GM21619 (cell line): ENCODE data around the gene ANAPC2.

Source experiments
- ATAC-seq: cut with Tn5 transposase; IDR thresholded peaks from one replicate; pipeline ENCODE4 v1.9.1; 2021; ENCODE audit not compliant: unreplicated experiment

The ANAPC2 gene, protein sequence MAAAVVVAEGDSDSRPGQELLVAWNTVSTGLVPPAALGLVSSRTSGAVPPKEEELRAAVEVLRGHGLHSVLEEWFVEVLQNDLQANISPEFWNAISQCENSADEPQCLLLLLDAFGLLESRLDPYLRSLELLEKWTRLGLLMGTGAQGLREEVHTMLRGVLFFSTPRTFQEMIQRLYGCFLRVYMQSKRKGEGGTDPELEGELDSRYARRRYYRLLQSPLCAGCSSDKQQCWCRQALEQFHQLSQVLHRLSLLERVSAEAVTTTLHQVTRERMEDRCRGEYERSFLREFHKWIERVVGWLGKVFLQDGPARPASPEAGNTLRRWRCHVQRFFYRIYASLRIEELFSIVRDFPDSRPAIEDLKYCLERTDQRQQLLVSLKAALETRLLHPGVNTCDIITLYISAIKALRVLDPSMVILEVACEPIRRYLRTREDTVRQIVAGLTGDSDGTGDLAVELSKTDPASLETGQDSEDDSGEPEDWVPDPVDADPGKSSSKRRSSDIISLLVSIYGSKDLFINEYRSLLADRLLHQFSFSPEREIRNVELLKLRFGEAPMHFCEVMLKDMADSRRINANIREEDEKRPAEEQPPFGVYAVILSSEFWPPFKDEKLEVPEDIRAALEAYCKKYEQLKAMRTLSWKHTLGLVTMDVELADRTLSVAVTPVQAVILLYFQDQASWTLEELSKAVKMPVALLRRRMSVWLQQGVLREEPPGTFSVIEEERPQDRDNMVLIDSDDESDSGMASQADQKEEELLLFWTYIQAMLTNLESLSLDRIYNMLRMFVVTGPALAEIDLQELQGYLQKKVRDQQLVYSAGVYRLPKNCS

DNA sequence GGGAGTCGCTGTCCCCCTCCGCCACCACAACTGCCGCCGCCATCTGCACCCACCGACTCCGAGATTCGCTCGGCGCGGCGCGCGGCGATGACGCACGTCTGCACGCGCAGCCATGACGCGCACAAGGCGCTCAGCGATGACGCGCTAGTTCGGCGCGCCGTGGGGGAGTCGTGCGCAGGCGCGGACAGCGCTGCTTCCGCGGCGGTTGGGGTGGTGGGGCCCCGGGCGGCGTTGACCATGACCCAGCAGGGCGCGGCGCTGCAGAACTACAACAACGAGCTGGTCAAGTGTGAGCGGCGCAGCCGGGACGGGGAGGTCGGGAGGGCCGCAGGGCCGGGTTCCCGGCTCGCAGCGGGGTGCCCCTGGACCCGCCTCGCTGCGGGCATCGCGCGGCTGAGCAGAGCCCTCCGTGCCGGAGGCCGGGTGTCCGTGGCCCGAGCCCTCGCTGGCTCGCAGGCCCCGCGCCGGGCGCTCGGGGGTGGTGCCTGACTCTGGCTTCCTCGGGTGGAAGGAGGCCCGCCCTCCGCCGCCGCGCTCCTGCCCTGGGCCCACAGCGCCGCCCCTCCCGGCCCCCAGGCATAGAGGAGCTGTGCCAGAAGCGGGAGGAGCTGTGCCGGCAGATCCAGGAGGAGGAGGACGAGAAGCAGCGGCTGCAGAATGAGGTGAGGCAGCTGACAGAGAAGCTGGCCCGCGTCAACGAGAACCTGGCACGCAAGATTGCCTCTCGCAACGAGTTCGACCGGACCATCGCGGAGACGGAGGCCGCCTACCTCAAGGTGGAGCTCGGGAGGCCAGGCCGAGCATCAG lies at the start of gene ANAPC2, which contains the start of gene SSNA1:
TSS of gene ANAPC2 (minus strand) at position 71 of the 807 bp plus-strand sequence. CDS start at position 43, 28 bp downstream.
TSS of gene SSNA1 (plus strand) at position 187 of the 807 bp plus-strand sequence. CDS start at position 238, 51 bp downstream.
- ATAC-seq: peak; percentile 66

DNA sequence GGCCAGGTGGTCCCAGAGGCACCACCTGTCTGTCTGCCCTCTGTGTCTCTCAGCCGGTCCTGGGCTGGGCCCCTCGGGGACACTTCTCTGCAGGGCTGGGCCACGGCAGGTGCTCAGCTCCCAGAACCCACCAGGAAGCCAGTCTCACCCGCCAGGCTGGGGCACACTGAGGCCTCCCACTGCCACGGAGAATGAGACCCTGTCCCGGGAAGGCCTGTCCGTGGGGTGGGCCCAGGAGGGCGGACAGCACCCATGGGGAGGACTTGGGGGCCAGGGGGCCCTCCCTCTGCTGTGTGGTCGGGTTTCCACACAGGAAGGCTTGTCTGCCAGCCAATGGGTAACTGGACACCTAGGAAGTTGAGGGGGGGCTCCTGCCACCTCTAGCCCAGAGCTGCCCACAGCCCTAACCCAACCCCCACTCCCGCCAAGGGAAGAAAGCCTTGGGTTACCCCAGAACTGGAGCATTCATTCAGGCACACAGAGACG lies 48.6 kb upstream of the ANAPC2 start:
- no peak for ATAC-seq

DNA sequence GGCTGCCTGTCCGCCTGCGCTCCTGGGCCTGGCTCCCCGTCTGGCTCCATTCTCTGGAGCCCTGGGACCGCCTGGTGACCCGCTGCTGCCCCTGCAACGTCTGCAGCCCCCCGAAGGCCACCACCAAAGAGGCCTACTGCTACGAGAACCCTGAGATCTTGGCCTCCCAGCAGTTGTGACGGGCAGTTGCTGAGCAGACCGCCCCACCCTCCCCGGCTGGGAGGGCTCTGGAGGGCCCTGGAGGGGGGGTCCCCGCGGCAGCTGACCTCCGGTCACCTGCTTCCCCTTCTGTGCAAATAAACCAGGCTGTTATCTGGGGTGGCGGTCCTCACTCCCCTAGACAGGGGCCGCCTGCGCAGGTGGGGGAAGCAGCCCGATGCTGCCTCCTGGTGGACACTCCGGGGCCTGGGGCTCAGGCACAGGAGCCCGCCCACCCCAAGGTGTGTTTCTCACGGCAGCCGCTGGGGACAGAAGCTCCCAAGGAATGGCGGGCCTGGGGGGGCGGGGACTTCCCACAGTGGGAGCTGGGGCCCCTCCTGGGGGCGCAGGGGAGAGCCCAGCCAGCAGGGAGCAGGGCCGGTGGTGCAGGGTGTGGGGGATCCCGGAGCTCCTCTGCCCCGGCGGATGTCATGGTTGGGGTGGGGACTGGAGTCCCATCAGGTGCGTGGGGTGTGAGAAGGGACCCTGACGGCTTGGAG lies 48.0 kb upstream of the ANAPC2 start:
- peak; percentile 22 for ATAC-seq

DNA sequence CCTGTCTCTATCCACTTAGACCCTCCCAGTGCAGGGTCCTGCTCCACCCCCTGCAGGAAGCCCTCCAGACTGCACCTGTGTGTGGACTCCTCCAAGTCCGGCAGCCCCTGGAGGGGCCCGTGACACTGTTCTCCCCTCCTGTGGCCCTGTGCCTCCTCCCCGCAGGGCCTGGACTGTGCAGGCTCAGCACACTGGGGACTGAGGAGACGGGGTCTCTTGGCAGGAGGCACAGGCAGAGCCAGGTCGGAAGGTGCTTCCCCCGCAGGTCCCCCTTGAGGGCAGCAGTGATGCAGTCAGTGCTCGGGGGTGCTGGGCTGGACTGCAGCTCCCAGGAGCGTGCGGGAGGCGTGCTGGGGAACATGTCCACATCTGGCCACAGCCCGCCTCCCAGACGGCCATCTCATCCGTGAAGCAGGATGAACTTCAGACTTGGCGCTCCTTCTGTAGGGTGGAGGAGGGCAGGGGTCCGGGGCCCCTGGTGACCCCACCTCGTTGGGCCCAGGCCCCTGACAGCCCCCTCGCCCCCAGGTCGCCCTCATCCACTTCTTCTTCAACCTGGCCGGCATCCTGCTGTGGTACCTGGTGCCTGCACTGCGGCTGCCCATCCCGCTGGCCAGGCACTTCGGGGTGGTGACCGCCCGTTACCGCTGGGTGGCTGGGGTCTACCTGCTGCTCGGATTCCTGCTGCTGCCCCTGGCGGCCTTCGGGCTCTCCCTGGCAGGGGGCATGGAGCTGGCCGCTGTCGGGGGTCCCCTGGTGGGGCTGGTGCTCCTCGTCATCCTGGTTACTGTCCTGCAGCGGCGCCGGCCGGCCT lies 47.3 kb upstream of the ANAPC2 start:
- ATAC-seq: no peak

DNA sequence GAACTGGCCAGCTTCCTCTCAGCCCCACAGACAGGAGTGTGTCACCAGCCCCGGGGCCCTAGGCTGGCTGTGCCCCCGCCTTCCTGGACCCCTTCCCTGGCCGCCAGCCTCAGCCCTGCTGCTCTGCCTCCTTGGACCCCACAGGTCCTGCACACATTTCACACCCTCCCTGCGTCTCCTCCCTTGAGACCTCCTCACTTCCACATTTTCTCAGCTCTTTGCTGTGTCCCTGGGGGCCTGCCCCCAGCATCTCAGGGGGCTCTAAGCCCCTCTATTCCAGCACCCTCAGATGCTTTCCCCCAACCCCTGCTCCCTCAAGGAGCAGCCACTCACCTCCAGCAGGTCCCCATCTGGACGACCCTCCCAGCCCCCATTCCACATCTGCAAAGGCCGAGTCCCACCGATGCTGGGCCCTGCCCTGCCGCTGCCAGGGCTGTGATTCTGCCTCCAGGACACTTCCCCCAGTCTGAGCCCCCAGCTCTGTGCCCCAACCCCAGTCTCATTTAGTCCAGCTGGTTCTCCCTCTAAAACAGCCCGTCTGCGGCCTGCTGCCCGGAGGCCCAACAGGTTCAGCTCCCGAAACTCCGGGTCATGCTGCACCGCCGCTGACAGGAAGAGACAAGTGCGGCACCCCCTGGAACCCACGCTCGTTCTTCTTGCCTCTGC lies 46.5 kb upstream of the ANAPC2 start:
- no peak for ATAC-seq

DNA sequence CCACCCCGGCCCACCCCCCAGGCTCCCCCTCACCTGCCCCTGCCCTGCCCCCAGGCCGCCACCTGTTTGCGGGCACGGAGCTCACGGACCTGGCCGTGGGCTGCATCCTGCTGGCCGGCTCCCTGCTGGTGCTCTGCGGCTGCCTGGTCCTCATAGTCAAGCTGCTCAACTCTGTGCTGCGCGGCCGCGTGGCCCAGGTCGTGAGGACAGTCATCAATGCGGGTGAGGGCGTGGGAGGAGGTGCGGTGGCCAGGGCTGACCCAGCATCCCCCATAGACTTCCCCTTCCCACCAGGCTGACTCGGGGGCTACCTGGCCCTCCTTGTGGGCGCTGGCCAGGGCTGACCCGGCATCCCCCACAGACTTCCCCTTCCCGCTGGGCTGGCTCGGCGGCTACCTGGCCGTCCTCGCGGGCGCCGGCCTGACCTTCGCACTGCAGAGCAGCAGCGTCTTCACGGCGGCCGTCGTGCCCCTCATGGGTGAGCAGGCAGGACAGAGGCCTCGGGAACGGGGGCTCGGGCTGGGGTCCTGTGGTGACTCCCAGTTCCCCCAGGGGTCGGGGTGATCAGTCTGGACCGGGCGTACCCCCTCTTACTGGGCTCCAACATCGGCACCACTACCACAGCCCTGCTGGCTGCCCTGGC lies 45.8 kb upstream of the ANAPC2 start:
- ATAC-seq: no peak

DNA sequence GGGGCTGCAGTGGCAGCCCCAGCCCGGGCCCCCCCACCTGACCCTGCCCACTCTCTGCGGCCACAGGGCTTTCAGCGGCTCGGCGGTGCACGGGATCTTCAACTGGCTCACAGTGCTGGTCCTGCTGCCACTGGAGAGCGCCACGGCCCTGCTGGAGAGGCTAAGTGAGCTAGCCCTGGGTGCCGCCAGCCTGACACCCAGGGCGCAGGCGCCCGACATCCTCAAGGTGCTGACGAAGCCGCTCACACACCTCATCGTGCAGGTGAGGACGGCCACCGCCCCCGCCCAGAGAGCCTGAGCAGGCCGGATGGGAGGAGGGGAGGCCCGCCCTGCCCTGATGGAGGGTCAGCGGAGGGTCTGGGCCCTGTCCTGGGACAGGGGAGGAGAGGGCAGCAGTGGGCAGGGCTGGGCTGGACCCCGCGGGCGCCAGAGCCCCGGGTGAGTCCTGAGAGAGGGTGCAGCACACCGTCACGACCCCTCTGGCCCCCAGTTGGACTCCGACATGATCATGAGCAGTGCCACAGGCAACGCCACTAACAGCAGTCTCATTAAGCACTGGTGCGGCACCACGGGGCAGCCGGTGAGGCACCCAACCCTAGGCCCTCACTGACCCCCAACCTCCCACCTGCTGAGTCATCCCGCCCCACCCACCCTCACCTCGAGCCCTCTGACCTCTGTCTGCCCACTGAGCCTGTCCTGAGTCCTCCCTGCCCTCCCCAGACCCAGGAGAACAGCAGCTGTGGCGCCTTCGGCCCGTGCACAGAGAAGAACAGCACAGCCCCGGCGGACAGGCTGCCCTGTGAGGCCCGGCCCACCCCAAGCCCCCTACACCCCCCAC lies 45.0 kb upstream of the ANAPC2 start:
- no peak for ATAC-seq

DNA sequence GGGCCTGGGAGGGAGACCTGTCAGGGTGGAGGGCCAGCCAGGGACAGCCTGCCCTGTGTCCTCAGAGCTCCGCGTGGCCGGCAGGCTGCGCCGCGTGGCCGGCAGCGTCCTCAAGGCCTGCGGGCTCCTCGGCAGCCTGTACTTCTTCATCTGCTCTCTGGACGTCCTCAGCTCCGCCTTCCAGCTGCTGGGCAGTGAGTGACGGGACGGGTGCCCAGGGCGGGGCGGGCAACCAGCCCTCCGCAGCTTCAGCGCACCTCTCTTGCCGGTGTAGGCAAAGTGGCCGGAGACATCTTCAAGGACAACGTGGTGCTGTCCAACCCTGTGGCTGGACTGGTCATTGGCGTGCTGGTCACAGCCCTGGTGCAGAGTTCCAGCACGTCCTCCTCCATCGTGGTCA lies 44.1 kb upstream of the ANAPC2 start:
- ATAC-seq: no peak

DNA sequence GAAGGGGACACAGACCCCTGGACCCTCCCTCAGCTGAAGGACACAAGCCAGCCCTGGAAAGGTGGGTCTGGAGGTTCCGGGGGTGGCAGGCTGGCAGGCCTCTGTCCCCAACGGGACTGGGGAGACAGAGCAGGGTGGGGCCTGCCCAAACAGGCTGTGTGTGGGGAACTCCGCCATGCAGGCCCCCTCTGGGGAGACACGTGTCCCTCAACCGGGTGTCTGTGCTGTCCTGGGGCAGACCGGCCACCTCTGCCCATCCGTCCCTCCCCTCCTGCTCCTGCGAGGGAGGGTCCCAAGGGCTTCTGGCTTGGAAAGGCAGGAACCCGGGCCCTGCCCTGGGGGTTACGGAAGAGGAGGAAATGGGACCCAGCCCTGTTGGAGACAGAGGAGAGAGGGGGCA lies 43.7 kb upstream of the ANAPC2 start:
- ATAC-seq: no peak

DNA sequence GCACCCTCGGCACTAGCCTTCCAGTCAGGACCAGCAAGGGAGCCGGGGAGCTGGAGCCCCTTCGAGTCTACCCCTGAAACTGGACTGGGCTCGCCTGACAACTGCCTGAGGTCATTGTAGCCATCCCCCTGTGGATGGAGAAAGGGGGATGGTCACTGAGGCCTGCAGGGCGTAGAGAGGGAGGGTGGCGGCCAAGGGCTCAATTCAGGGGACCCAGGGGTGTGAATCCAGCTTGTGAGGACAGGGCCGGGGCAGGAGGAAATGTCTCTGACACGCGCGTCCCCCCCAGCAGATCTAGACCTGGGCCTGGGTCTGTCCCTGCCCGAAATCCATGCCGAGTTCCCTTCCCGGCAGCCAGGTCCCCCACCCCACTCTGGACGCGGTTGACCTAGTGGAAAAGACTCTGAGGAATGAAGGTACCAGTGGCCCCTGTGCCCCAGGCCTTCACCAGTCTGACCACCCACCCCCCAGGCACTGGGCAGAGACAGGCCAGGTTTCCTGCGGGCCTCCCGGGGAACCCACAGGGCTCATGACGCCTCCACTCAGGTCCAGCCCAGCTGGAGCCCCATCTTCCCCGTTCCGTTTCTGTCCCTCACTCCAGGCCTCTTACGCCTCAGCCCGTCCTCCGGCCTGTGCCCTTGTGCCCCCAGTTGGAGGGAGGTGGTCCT lies 43.1 kb upstream of the ANAPC2 start:
- no peak for ATAC-seq

DNA sequence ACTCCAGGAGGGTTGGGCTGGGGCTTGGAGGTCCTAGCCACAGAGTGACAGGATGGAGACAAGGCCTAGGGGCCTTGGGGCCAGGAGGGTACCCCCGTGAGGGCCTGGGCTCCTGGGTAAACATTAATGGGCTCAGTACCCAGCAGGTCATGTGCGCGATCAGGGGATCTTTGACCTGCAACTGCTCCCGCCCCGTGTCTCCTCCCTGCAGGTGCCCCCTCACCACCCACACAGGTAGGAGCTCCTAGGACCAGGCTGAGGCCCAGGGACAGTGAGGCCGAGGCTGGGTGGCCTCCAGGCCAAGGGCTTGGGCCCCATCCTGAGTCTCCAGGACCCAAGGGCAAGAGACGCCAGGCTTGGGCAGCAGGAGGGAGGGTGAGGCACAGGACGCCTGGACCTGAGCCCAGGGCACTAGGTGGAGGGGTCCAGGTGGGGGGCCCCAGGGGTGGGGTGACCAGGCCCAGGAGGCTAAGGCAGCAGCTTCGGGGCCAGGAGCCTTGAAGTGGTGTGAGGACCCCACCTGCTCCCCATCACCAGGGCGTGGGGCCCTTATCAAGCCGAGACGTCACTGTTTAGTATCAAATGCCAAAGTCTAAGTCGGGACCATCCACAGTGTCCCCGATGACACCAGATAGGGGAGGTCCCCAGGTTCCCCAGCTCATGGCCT lies 42.5 kb upstream of the ANAPC2 start, which contains the start of gene SLC34A3:
TSS of gene SLC34A3 (plus strand) at position 197 of the 667 bp plus-strand sequence. CDS start 802 bp downstream, outside the sequence.
- no peak for ATAC-seq

DNA sequence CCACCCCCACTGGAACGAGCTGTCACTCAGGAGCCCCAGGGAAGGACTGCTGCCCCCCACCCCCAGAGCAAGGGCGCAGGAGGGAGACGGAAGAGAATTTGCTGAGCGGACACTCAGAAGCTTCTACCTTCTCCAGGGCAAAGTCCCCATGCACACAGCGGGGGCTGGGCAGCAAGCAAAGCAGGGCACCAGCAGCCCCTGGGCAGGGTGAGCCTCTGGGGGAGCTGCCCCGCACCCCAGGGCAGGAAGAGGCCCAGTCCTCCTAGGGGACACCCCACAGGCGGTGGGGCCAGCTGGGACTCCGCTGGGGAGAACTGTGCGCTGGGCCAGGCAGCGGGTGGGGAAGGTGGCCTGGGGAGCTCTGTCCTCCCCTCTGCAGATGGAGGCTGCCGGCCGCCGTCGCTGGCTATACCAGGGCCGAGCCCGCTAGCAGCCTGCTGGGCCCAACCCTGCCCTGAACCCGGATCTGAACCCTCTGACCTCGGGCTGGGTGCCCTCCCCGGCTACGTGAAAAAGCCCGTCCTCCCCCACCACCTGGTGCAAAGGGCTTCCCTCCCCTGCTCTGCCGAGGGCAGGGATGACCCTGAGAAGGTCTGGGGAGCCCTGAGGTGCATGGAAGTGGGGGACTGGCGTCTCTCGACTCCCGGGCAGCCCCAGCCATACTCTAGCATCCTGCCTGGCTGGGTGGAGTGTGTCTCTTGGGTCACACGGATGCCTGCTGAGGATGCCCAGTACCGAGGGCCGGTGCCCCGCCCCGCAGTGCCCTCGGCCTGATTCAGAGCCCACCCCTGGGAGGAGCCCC lies 41.7 kb upstream of the ANAPC2 start:
- no peak for ATAC-seq

DNA sequence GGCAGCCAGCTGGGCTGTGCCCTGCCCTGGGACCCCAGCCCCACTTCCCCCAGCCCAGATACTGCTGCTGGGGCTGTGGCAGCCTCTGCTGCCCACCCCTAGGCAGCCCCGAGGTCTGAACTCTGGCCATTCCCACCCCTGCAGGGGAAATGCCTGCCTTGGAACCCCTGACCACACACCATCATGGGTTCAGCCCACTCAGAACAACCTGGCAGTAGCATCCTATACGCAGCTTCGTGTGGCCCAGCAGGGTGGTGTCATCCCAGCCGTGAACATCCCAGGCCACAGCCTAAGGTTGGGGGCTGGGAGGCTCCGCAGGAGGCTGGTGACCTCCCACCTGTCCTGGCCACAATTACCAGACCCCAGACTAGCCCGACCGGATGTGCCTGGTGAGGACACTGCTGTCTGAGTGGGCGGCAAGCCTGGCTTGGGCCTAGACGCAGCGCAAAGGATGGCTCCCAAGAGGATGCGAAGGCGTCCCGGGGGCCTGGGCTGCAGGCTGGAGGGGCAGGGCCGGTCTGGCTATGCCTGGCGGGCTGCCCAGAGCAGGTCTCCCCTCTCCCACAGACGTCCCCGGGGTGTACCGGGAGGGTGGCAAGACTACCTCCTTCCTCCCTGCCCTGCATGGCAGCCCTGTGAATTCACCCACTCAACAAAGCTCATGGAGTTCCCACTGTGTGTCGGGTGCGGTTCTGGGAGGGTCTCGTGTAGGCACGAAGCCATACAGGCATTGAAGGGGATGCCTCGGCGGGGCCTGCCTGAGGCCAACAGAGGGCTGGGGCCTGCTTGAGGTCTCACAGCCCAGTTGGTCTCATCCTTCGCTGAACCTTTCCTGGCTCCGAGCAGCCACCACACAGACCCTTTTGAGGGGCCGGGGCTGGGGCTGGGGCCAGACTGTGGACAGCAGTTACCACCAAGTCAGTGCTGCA lies 40.9 kb upstream of the ANAPC2 start:
- ATAC-seq: no peak

DNA sequence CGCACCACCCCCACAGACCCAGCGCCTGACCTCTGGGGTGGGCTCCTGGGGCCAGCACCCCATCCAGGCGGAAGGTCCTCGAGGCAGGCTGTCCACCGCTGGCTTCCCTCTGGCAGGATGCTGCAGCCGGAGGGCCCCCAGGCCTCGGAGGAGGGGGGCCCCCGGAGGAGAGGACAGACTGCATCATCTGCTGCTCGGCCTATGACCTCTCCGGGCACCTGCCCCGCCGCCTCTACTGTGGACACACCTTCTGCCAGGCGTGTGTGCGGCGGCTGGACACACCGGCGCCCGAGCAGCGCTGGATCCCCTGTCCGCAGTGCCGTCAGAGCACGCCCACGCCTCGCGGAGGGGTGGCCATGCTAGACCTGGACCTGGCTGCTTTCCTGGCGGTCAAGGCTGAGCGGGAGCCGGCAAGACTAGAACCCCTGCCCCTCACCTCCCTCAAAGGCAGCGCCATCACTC lies 40.2 kb upstream of the ANAPC2 start:
- ATAC-seq: no peak
